VCaP (cell line): ENCODE data around the gene FUZ.

ENCODE experiments used
- H3K27ac ChIP-seq: fragments of 450-650 bp; 2 replicates; pipeline ENCODE4 v1.5.1; 2017
- CTCF ChIP-seq: fragments of 450-650 bp; conservative IDR thresholded peaks from 2 replicates; pipeline ENCODE4 v1.5.1; 2017; ENCODE audit warnings: mild to moderate bottlenecking, moderate library complexity

FUZ gene

DNA sequence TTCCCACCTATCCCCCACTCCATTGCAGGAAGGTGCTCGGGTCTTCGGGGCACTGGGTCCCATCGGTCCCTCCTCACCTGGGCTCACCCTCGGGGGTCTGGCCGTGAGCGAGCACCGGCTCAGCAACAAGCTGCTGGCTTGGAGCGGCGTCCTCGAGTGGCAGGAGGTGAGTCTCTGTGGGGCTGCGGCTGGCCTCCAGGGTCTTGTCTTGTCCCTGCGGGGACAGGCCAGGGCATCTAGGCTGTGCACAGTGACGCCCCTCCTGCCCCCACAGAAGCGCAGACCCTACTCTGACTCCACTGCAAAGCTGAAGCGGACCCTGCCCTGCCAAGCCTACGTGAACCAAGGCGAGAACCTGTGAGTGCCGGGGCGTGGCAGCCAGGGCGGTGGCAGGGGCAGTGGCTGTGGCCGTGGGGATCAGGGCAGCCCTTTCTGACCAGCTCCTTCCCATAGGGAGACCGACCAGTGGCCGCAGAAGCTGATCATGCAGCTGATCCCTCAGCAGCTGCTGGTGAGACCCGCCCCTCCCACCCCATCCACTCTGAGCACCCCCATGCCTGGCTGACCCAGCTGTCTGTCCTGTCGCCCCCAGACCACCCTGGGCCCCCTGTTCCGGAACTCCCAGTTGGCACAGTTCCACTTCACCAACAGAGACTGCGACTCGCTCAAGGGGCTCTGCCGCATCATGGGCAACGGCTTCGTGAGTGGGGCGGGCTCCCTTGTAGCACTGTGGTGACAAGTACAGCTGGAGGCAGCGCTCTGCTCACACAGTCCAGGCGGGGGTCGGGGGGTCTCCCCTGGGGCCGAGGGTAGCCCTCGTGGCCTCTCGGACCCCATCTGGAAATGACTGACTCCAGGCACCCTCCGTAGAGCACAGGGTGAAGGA is 41.5 kb upstream of the FUZ start:
- H3K27ac ChIP-seq: peak overlapping the region; percentile 99

DNA sequence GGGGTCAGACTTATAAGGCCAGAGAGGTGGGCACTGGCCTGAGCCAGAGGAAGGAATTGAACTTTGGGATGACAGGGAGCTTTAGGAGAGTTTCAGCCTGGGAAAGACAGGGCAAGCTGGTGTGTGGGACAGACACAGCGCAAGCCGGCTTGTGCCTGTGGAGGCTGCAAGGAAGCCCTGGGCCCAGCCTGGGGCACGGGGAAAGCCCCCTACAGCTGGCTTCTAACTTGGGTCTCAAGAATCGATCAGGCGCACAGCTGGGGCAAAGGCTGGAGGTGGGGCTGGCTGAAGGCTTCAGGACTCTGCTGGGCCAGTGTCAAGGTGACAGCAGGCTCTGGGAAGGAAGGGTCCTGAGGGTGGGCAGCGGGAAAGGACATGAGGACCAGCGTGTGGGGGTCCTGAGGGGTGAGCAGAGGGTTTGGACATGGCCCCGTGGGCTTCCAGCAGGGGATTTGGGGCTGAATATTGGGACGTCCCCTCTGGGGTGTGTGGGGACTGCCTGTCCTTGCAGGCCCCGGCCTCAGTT is 40.8 kb upstream of the FUZ start:
- TF ChIP-seq CTCF: no peak
- peak overlapping the region; percentile 99 for H3K27ac ChIP-seq

More for the DNA sequence above, 41.5 kb upstream of the FUZ start:
- TF ChIP-seq CTCF: no peak

GRCh38 chr19:49852631-49853126 is 39.6 kb upstream of the FUZ start:
- TF ChIP-seq CTCF: no peak
- peak overlapping the region; percentile 99 for H3K27ac ChIP-seq

DNA sequence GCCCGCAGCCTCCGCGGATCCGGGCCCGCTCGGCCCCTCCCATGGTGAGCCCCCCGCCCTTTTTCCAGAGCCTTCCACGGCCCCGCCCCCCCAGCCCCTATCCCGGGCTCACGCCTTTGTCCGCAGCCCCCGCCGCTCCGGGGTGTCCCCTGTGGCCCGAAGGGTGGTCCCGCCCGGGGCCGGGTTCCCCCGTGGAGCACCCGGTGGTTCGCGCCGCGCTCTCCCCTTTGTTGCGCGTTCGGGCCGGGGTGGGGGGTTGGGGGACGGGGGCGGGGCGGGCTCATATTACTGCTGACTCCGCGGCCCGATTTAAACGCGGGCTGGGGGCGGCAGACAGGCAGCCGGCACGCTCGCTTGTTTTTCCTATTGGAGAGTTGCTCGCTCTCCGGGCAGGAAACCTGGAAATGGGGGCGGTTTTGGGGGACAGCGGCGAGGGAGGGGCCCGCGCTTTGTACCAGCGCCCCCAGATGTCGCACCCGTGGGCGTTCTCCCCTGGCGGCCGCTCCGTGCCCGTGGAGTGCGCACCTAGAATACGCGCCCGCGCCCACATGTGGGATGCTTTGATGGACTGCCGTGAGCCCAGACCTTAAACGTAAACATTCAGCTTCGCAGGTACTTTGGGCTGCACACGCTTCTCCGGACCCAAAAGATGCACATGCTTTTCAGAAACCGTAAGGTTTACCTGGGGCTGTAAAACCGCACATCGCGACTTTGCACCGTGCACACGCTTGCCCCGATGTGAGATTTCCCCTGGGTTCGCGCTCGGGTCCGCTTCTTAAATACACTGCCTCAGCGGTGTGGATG is 38.6 kb upstream of the FUZ start:
- H3K27ac ChIP-seq: peak overlapping the region; percentile 99
- TF ChIP-seq CTCF: no peak

DNA sequence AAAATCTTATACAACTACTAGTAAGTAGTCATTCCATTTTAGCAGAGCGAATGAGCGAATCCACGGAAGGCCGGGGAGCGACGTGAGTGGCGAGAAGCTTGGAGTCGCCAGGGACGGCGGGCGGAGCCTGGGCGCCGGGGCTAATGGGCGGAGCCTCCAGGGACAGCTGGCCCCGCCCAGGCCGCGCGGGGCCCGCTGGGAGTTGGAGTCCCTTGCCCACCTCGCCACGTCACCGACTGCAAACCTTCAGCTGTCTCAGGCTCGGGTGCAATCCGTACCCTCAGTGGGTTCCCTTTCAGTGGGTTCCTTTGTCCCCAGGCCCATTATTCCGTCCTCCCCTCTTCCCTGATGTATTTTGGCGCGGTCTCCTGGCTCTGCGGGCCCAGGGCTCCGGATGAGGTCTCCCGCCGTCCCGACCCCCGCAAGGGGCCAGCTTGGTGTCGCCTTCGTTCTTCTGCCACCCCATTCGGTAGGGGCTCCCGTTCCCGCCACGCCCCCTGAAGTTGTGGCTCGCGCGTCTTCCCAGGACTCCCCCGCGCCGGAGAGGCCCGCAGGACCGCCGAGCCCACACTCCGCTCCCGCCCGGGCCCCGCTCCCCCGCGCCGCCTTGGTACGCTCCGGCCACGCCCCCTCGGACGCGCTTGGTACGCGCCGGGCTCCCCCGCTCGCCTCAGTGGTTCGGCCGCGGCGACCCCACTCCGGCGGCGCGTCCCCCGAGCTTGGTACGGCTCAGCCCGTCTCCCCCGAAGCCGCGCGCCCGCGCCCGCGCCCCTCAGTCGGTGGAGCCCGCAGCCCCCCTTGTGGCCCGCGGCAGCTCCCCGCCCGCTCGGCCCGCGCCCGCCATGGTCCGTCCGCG is 37.6 kb upstream of the FUZ start, which contains the start of gene PTOV1:
Gene PTOV1 (plus strand): TSS at position 673 of the 856 bp plus-strand sequence.
- peak within 1 kb of the TSS; percentile 99 for H3K27ac ChIP-seq
- no peak for TF ChIP-seq CTCF

GRCh38 chr19:49850221-49850486 is 37.1 kb upstream of the FUZ start:
- H3K27ac ChIP-seq: peak overlapping the region; percentile 99
- TF ChIP-seq CTCF: no peak
